Measurements from ENCODE around the gene RALY. TPM values are rescaled to one million over a fixed set of nuclear protein-coding genes. Genes with fewer than 3 reads are reported as not detected.

RALY gene
- total and polyA plus RNA-seq, 10 of the 15 experiments (the other 5 are each of a cell fraction or from before 2014, with no cell fraction given) = 1.2 to 246 (median 137) TPM

DNA sequence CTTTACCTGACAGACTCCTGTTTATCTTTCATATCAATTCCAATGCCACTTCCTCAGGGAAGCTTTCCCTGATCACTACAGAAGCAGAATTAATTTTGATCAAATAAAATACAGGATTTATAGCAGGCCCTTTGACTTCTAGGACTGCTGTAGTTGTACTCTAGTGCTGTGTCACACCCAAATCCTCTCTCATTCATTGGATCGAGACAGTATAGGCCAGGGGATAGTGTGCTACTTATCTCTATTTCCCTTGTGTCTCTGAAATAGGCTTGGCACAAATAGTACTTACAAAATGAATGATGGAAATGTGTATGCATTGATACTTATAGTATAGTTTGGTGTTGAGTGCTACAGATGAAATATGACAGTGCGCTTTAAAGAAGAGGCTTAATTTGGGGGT, 19.8 kb downstream of the RALY start:
- no peaks in the 10 kb centered on the region for H3K27me3 ChIP-seq (replicated peaks in 1 of 2; ENCODE audit: control insufficient read depth in 2 of 2, insufficient read depth in 2 of 2, low read length in 1 of 2)
- H3K27ac ChIP-seq (ENCODE audit: control insufficient read depth, insufficient read depth) = no peak overlapping the region; the same call in 1 of the 2 replicates
- H3K4me1 ChIP-seq (ENCODE audit: control insufficient read depth, insufficient read depth, low read length) = peaks cover 34% of the 10 kb centered on the region
- ATAC-seq (no peak), DNase-seq (ENCODE audit: low read depth, low spot score) (no peak), FAIRE-seq (no peak)
- no TSS peak for BruUV-seq (replicated peaks)
- no peaks in the 10 kb centered on the region for H3K9me3 ChIP-seq (replicated peaks; ENCODE audit: control insufficient read depth, insufficient read depth, low read length)
- no peak overlapping the region for H3K4me2 ChIP-seq (ENCODE audit: control insufficient read depth, insufficient read depth)
- RAD21 ChIA-PET (ENCODE audit: unreplicated experiment) = interaction anchor here (0.8 kb wide), 2 partner anchors 12 to 90 kb away, joined by 3 to 4 read pairs; no protein-coding TSS in a partner anchor
- no peak overlapping the region for H3K4me3 ChIP-seq
- intact Hi-C loops (cut with micrococcal nuclease; ENCODE audit: unreplicated experiment) (no loop called here), in situ Hi-C loops (cut with MboI) (no loop called here)
- POLR2A ChIA-PET = interaction anchor here (0.6 to 0.8 kb wide), 6 partner anchors 17 to 214 kb away, joined by 3 to 5 read pairs (median 3); partner anchors contain the start of gene RALY
- H3K79me2 ChIP-seq (ENCODE audit: control insufficient read depth, insufficient read depth, low read length) = peaks cover 95% of the 10 kb centered on the region
- H2AFZ ChIP-seq (ENCODE audit: control insufficient read depth, low read depth, low read length) = no peak overlapping the region
- SMC1A ChIA-PET (ENCODE audit: uncharacterized antibody, unreplicated experiment) = interaction anchor here (1.1 to 1.2 kb wide), 2 partner anchors 8 to 150 kb away, joined by 3 to 4 read pairs; no protein-coding TSS in a partner anchor
- CTCF ChIA-PET = interaction anchor here (0.8 to 1.6 kb wide), 4 partner anchors 11 to 221 kb away, joined by 3 to 4 read pairs (median 3); no protein-coding TSS in a partner anchor
- peaks cover 0 to 4% of the 10 kb centered on the region in 2 experiments; a peak in 3 of 4 replicates for H3K36me3 ChIP-seq (ENCODE audit: control insufficient read depth in 2 of 2, insufficient read depth in 2 of 2, low read length in 1 of 2)
- WGBS (ENCODE audit: insufficient coverage, insufficient replicate concordance, low lambda C conversion rate, missing lambda C conversion rate) = 96% methylated on average over 2 of the region's 2 CpGs
- peaks cover 9% of the 10 kb centered on the region for H4K20me1 ChIP-seq (ENCODE audit: control insufficient read depth, insufficient read depth)
- H3K9ac ChIP-seq (ENCODE audit: control insufficient read depth, insufficient read depth, low read length) = no peak overlapping the region
- TF ChIP-seq, protein P1, sequence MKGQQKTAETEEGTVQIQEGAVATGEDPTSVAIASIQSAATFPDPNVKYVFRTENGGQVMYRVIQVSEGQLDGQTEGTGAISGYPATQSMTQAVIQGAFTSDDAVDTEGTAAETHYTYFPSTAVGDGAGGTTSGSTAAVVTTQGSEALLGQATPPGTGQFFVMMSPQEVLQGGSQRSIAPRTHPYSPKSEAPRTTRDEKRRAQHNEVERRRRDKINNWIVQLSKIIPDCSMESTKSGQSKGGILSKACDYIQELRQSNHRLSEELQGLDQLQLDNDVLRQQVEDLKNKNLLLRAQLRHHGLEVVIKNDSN (IDR thresholded peaks at IDR 0.05; ENCODE audit: borderline replicate concordance, extremely low read length, insufficient read depth, low read depth, low read length) = no peak
- TF ChIP-seq PML (IDR thresholded peaks at IDR 0.05; ENCODE audit: low read length) (no peak), ZNF24 (IDR thresholded peaks at IDR 0.05) (no peak), BACH1 (IDR thresholded peaks at IDR 0.05; ENCODE audit: borderline replicate concordance) (no peak), IRF4 (IDR thresholded peaks at IDR 0.05; ENCODE audit: low read depth, low read length) (no peak), HDGF (IDR thresholded peaks at IDR 0.05) (no peak), NBN (IDR thresholded peaks at IDR 0.05) (no peak), HDAC2 (IDR thresholded peaks at IDR 0.05) (no peak), MEF2A (IDR thresholded peaks at IDR 0.05; ENCODE audit: insufficient read depth, low read depth, low read length) (no peak), ELK1 (IDR thresholded peaks at IDR 0.05; ENCODE audit: low read depth, low read length) (no peak), SIN3A (IDR thresholded peaks at IDR 0.05; ENCODE audit: low read depth, low read length) (no peak), USF2 (IDR thresholded peaks at IDR 0.05; ENCODE audit: borderline replicate concordance, low read depth, low read length) (no peak), EED (IDR thresholded peaks at IDR 0.05; ENCODE audit: low read depth) (no peak), NR2C1 (IDR thresholded peaks at IDR 0.05) (no peak), LARP7 (IDR thresholded peaks at IDR 0.05) (no peak), FOXK2 (IDR thresholded peaks at IDR 0.05) (no peak), BCLAF1 (IDR thresholded peaks at IDR 0.05) (no peak)
- TF ChIP-seq, protein P2, sequence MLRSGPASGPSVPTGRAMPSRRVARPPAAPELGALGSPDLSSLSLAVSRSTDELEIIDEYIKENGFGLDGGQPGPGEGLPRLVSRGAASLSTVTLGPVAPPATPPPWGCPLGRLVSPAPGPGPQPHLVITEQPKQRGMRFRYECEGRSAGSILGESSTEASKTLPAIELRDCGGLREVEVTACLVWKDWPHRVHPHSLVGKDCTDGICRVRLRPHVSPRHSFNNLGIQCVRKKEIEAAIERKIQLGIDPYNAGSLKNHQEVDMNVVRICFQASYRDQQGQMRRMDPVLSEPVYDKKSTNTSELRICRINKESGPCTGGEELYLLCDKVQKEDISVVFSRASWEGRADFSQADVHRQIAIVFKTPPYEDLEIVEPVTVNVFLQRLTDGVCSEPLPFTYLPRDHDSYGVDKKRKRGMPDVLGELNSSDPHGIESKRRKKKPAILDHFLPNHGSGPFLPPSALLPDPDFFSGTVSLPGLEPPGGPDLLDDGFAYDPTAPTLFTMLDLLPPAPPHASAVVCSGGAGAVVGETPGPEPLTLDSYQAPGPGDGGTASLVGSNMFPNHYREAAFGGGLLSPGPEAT (IDR thresholded peaks at IDR 0.05; ENCODE audit: low read depth) = no peak

All from GM12878 (cell line).